ENCODE results near the gene SSBP4. TPM values are rescaled to one million over a fixed set of nuclear protein-coding genes. Genes with fewer than 3 reads are reported as not detected.

Gene SSBP4
- total and polyA plus RNA-seq, 2 of the 4 experiments (the other 2 are of a cell fraction), result 14.9 to 39.7 TPM

GRCh38 chr19:18457483-18458331 is 38.5 kb downstream of the SSBP4 start:
- DNase-seq (no peak), ATAC-seq (ENCODE audit: low read depth) (no peak)
- Histone ChIP-seq H3K27me3 (ENCODE audit: control insufficient read depth, insufficient read depth, low read length) (no peaks in the 10 kb centered on the region), H3K14ac (replicated peaks; ENCODE audit: low read depth, low read length) (no peak overlapping the region), H3K4ac (ENCODE audit: low read depth, low read length) (no peak overlapping the region), H3K56ac (ENCODE audit: extremely low read depth, insufficient read depth, low read length) (no peak overlapping the region), H2AFZ (replicated peaks; ENCODE audit: low read length, poor library complexity) (no peak overlapping the region), H3K9me3 (ENCODE audit: control insufficient read depth, insufficient read depth, low read length) (peaks cover 3% of the 10 kb centered on the region; the same call in 1 of the 2 replicates), H3K9ac (ENCODE audit: low read depth, low read length) (no peak overlapping the region), H4K91ac (ENCODE audit: insufficient read depth, low read depth, low read length) (no peak overlapping the region), H3K23ac (ENCODE audit: low read depth, low read length) (no peak overlapping the region), H3K4me2 (ENCODE audit: low read depth, low read length) (no peak overlapping the region), H3K4me3 (ENCODE audit: insufficient read depth, low read depth, low read length) (no peak overlapping the region), H2BK120ac (ENCODE audit: low read depth, low read length) (no peak overlapping the region; the same call in 1 of the 2 replicates), H2BK5ac (ENCODE audit: low read depth, low read length, poor library complexity, severe bottlenecking) (no peak overlapping the region), H3K18ac (ENCODE audit: low read depth, low read length) (no peak overlapping the region), H3K36me3 (ENCODE audit: control insufficient read depth, insufficient read depth, low read length) (peaks cover 51% of the 10 kb centered on the region), H2BK20ac (ENCODE audit: low read depth, low read length) (no peak overlapping the region), H2BK15ac (ENCODE audit: low read depth, low read length) (no peak overlapping the region), H4K20me1 (ENCODE audit: insufficient read depth, low read length) (peaks cover 62% of the 10 kb centered on the region), H4K5ac (ENCODE audit: low read depth, low read length) (no peak overlapping the region), H3K9me1 (ENCODE audit: insufficient read depth, low read length) (peaks cover 27% of the 10 kb centered on the region), H3K79me1 (ENCODE audit: low read depth in 1 of 2, low read length in 2 of 2) (peaks cover 19 to 66% of the 10 kb centered on the region in 2 experiments), H3K27ac (ENCODE audit: insufficient read depth, low read length) (no peak overlapping the region), H2AK9ac (replicated peaks; ENCODE audit: low read depth, low read length, poor library complexity) (peak overlapping the region; percentile 62), H3K4me1 (ENCODE audit: control insufficient read depth, insufficient read depth, low read length) (peaks cover 18% of the 10 kb centered on the region), H4K8ac (ENCODE audit: low read depth in 2 of 2, low read length in 2 of 2) (no peak overlapping the region), H2AK5ac (ENCODE audit: low read depth, low read length) (0 out of 2 replicates have a peak overlapping the region, but pooled peaks have one; percentile 37)
- ChIA-PET CTCF (interaction anchor here (0.6 to 1.0 kb wide), 3 partner anchors 11 to 462 kb away, joined by 3 to 4 read pairs (median 4); partner anchors contain the start of gene DDX49), POLR2A (ENCODE audit: unreplicated experiment) (no interaction called here)
- BruUV-seq (replicated peaks), result no TSS peak
- intact Hi-C loops (cut with micrococcal nuclease), result loop anchor here (10.0 kb wide), 1 partner anchor 217 kb away; no protein-coding TSS in a partner anchor
- in situ Hi-C loops (cut with MboI; ENCODE audit: low sequenced_read_pairs), result loop anchor here (10.0 kb wide), 1 partner anchor 117 kb away; the partner anchor contains the start of gene UBA52
- TF ChIP-seq CHD1 (IDR thresholded peaks at IDR 0.05; ENCODE audit: low read depth, low read length), result no peak
- peak; percentile 3; the same call in 1 of the 2 replicates for TF ChIP-seq USF2 (IDR thresholded peaks at IDR 0.05; ENCODE audit: low read depth, low read length)
- dilution Hi-C loops (cut with HindIII; ENCODE audit: low sequenced_read_pairs, unreplicated experiment), result no loop called here
- 100% methylated on average over 7 of the region's 21 CpGs; no CpG with 5 or more reads in 1 of the 2 experiments for WGBS, 2 experiments (ENCODE audit: extremely low coverage in 2 of 2, insufficient read length in 1 of 2)
